BJ (cell line): ENCODE results near the gene BCAS3. TPM values are rescaled to one million over a fixed set of nuclear protein-coding genes. Genes with fewer than 3 reads are reported as not detected.
"Not testable (repeated sequence)": the region's sequence is repeated elsewhere in the genome, so short reads cannot be mapped to it uniquely, and the experiment has no call there.

Experiments used
- CTCF ChIA-PET: fragments of 350-600 bp; formaldehyde crosslinking; extraction: SDS; loops from one replicate; lab custom pipeline; 2021; ENCODE audit warnings: antibody characterized with exemption, inconsistent platforms; lab: Yijun Ruan, JAX
- POLR2A ChIA-PET: fragments of 300-600 bp; sonication (Branson Sonifier 250); formaldehyde crosslinking; extraction: SDS; loops from one replicate; lab custom pipeline; 2021; ENCODE audit warnings: antibody characterized with exemption; lab: Charles Lee
- DNase-seq: peaks from one replicate; pipeline ENCODE4 v3.0.0-alpha.2; 2011; ENCODE audit warnings: low read depth
- H3K27me3 ChIP-seq: 2 replicates; pipeline ENCODE4 v1.6.0; 2011; ENCODE audit warnings: low read length; ENCODE audit not compliant: control insufficient read depth, insufficient read depth
- H3K36me3 ChIP-seq: 2 replicates; pipeline ENCODE4 v1.5.1; 2011; ENCODE audit warnings: low read length; ENCODE audit not compliant: control insufficient read depth, insufficient read depth
- H3K4me3 ChIP-seq: 2 replicates; pipeline ENCODE4 v1.5.1; 2011; ENCODE audit warnings: low read depth, mild to moderate bottlenecking, control low read depth, low read length
- polyA plus RNA-seq: library from polyadenylated mRNA; depleted of rRNA; stranded (reverse); fragments of >200 nt; gene quantifications from 2 replicates; pipeline ENCODE4 v1.2.3, GENCODE V29; 2011
- TF ChIP-seq, protein P1 (sequence below): IDR thresholded peaks from 2 replicates; pipeline ENCODE4 v1.5.1; 2011; ENCODE audit warnings: low read depth, mild to moderate bottlenecking, control low read depth, inconsistent platforms, low read length, moderate library complexity; ENCODE audit not compliant: insufficient read depth

Gene BCAS3
- polyA plus RNA-seq, 1 experiment: 19.5 TPM

DNA sequence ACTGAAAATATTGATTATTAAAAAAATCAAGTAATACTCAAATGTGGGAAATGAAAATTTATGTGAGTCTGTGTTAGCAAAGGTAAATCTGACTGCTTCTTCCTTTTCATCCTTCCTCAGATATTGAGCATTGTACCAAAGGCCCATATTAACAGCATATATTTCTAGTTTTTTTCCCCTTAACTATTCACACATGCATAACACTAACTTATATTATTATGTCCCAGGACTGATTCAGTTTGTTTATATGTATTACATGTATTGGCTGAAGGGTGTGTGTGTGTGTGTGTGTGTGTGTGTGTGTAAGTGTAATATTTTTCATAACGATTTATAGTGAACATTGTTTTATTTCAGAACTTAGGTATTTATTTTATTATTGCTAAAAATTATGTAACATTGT lies 74.2 kb downstream of the BCAS3 start:
- POLR2A ChIA-PET: no interaction called here
- no peak for DNase-seq
- Histone ChIP-seq H3K4me3 (no peak overlapping the region), H3K27me3 (no peaks in the 10 kb centered on the region), H3K36me3 (no peaks in the 10 kb centered on the region)
- TF ChIP-seq, protein P1, sequence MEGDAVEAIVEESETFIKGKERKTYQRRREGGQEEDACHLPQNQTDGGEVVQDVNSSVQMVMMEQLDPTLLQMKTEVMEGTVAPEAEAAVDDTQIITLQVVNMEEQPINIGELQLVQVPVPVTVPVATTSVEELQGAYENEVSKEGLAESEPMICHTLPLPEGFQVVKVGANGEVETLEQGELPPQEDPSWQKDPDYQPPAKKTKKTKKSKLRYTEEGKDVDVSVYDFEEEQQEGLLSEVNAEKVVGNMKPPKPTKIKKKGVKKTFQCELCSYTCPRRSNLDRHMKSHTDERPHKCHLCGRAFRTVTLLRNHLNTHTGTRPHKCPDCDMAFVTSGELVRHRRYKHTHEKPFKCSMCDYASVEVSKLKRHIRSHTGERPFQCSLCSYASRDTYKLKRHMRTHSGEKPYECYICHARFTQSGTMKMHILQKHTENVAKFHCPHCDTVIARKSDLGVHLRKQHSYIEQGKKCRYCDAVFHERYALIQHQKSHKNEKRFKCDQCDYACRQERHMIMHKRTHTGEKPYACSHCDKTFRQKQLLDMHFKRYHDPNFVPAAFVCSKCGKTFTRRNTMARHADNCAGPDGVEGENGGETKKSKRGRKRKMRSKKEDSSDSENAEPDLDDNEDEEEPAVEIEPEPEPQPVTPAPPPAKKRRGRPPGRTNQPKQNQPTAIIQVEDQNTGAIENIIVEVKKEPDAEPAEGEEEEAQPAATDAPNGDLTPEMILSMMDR: no peak
- CTCF ChIA-PET: no interaction called here

DNA sequence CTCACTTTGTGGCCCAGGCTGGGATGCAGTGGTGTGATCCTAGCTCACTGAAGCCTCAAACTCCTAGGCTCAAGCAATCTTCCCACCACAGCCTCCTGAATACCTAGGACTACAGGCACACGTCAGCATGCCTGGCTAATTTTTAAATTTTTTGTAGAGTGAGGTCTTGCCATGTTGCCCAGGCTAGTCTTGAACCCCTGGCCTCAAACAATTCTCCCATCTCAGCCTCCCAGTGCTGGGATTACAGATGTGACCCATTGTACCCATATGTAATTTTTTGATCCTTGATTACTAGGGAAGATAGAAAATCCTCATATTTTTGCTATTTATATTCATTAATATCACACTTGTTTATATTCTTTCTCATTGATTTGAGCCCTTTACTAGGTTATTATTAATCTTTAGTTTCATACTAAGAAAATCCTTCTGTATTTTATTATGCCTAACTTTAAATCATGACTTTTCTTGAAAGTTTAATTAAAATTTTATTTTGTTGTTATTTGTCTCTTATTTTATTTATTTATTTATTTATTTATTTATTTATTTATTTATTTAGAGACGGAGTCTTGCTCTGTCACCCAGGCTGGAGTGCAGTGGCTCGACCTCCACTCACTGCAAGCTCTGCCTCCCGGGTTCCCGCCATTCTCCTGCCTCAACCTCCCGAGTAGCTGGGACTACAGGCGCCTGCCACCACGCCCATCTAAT lies 75.4 kb downstream of the BCAS3 start:
- no peak for DNase-seq
- TF ChIP-seq, protein P1: no peak
- CTCF ChIA-PET: interaction anchor here (0.6 kb wide), 1 partner anchor 654 kb away, joined by 3 read pairs; no protein-coding TSS in a partner anchor
- no peaks in the 10 kb centered on the region for H3K27me3 ChIP-seq
- POLR2A ChIA-PET: no interaction called here
- H3K36me3 ChIP-seq: no peaks in the 10 kb centered on the region
- no peak overlapping the region for H3K4me3 ChIP-seq

DNA sequence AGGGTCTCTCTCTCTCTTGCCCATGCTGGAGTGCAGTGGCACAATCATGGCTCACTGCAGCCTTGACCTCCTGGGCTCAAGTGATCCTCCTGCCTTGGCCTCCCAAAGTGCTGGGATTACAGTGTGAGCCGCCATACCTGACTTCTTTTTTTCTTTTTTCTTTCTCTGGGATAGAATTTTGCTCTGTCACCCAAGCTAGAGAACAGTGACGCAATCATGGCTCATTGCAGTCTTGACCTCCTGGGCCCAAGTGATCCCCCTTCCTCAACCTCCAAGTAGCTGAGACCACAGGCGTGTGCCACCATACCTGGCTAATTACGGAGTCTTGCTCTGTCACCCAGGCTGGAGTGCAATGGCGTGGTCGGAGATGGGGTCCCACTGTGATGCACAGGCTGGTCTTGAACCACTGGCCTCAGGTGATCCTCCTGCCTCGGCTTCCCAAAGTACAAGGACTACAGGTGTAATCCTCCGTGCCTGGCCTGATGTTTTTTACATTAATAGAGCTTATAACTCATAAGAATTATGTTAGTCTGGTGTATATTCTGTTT lies 76.5 kb downstream of the BCAS3 start:
- no peak for DNase-seq
- CTCF ChIA-PET: interaction anchor here (0.6 to 0.7 kb wide), 2 partner anchors 12 to 72 kb away, joined by 3 read pairs; no protein-coding TSS in a partner anchor
- Histone ChIP-seq H3K27me3 (no peaks in the 10 kb centered on the region), H3K36me3 (no peaks in the 10 kb centered on the region), H3K4me3 (no peak overlapping the region)
- POLR2A ChIA-PET: no interaction called here
- TF ChIP-seq, protein P1: no peak

DNA sequence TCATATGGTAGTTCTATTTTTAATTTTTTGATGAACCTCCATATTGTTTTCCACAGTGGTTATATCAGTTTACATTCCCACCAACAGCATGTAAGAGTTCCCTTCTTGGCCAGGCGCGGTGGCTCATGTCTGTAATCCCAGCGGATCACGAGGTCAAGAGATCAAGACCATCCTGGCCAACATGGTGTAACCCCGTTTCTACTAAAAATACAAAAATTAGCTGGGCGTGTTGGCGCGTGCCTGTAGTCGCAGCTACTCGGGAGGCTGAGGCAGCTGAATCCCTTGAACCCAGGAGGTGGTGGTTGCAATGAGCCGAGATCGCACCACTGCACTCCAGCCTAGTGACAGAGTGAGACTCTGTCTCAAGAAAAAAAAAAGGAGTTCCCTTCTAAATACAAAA lies 79.1 kb downstream of the BCAS3 start:
- DNase-seq, H3K4me3 ChIP-seq, H3K27me3 ChIP-seq, POLR2A ChIA-PET, CTCF ChIA-PET, H3K36me3 ChIP-seq: not testable (repeated sequence)

DNA sequence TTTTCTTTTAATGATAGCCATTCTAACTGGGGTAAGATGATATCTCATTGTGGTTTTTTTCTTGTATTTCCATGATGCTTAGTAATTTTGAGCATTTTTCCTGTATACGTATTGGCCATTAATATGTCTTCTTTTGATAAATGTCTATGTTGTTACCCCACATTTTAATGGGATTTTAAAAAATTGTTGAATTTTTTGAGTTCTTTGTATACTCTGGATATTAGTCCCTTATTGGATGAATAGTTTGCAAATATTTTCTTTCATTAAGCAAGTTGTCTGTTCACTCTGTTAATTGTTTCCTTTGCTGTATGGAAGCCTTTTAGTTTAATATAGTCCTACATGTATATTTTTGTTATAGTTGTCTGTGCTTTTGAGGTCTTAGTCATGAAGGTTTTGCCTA lies 79.8 kb downstream of the BCAS3 start:
- TF ChIP-seq, protein P1: no peak
- no peak for DNase-seq
- H3K27me3 ChIP-seq: no peaks in the 10 kb centered on the region
- H3K4me3 ChIP-seq: no peak overlapping the region
- no peaks in the 10 kb centered on the region for H3K36me3 ChIP-seq
- CTCF ChIA-PET: no interaction called here
- POLR2A ChIA-PET: no interaction called here
